Measurements from ENCODE around the gene WAC. TPM values are rescaled to one million over a fixed set of nuclear protein-coding genes. Genes with fewer than 3 reads are reported as not detected.
"Not testable (repeated sequence)": the region's sequence is repeated elsewhere in the genome, so short reads cannot be mapped to it uniquely, and the experiment has no call there.

The WAC gene
- 100 to 1,000 TPM; 225 to 245 (median 226) TPM for total RNA-seq
- total RNA-seq (2013), result 186 TPM

- H3K9me3 ChIP-seq (ENCODE audit: control insufficient read depth, insufficient read depth, low read length), result no peaks in the 10 kb centered on the region
- H3K27ac Mint-ChIP-seq, result peak within 1 kb of the TSS; percentile 100
- no peaks in the 10 kb centered on the region for H3K27me3 ChIP-seq (ENCODE audit: control insufficient read depth, insufficient read depth, low read length)
- H3K4me3 ChIP-seq (ENCODE audit: low read length), result peak within 1 kb of the TSS; percentile 83
- TF ChIP-seq CTCF (IDR thresholded peaks at IDR 0.05), result no peak
- whole genome bisulfite sequencing (ENCODE audit: insufficient coverage), result under 1% methylated on average over 102 of the region's 102 CpGs
- peak within 1 kb of the TSS; percentile 97 for H3K27ac ChIP-seq (ENCODE audit: low read length)
- peak within 1 kb of the TSS; percentile 100 for H3K4me3 Mint-ChIP-seq
- peaks cover 59 to 81% of the 10 kb centered on the region in 2 donors for H3K4me1 Mint-ChIP-seq
- ATAC-seq, result peak; percentile 77 to 92 (median 81)
- peak; percentile 97 to 98 for DNase-seq
- H3K4me1 ChIP-seq (ENCODE audit: control insufficient read depth, insufficient read depth, low read length), result peaks cover 18% of the 10 kb centered on the region
- no peaks in the 10 kb centered on the region for H3K27me3 Mint-ChIP-seq (ENCODE audit: low read depth in 2 of 2)
- intact Hi-C loops (cut with micrococcal nuclease), result loop anchor here (1.0 to 10.0 kb wide), 6 partner anchors 198 to 1995 kb away; partner anchors contain the start of genes ABI1, ACBD5, MASTL and MPP7
- no peaks in the 10 kb centered on the region for H3K9me3 Mint-ChIP-seq
- H3K36me3 ChIP-seq (ENCODE audit: control insufficient read depth, insufficient read depth, low read length), result peaks cover 29% of the 10 kb centered on the region
- H3K36me3 Mint-ChIP-seq, result peaks cover 11% of the 10 kb centered on the region
These were observed at the start of gene WAC for GRCh38 chr10:28532337-28533185. WAC (plus strand) TSS chr10:28533118; CDS start chr10:28533580, 462 bp downstream.

- no peak overlapping the region for H3K27ac Mint-ChIP-seq
- DNase-seq, result no peak
- WGBS (ENCODE audit: insufficient coverage), result 92% methylated on average over 6 of the region's 6 CpGs
These were observed 43.7 kb upstream of the WAC start for GRCh38 chr10:28489206-28489605.

DNA sequence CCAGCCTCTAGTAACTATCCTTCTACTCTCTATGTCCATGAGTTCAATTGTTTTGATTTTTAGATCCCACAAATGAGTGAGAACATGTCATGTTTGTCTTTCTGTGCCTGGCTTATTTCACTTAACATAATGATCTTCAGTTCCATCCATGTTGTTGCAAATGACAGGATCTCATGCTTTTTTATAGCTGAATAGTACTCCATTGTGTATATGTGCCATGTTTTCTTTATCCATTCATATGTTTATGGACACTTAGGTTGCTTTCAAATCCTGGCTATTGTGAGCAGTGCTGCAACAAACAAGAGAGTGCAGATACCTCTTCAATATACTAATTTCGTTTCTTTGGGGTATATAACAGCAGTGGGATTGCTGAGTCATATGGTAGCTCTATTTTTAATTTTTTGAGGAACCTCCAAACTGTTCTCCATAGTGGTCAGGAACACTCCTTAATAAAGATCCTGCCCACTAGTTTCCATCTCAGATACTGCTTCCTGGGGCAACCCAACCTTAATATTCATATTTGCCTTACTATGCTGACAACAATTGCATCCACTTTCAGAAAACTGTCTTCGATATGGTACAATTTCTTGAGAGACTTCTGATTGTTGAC is 42.6 kb upstream of the WAC start:
- DNase-seq; intact Hi-C loops (cut with micrococcal nuclease); H3K9me3 Mint-ChIP-seq; H3K4me3 ChIP-seq (ENCODE audit: low read length); H3K4me3 Mint-ChIP-seq; H3K4me1 ChIP-seq (ENCODE audit: control insufficient read depth, insufficient read depth, low read length); H3K27ac Mint-ChIP-seq; H3K36me3 Mint-ChIP-seq; H3K27me3 Mint-ChIP-seq (ENCODE audit: low read depth in 2 of 2); ATAC-seq; H3K36me3 ChIP-seq (ENCODE audit: control insufficient read depth, insufficient read depth, low read length); H3K9me3 ChIP-seq (ENCODE audit: control insufficient read depth, insufficient read depth, low read length); H3K27ac ChIP-seq (ENCODE audit: low read length); H3K27me3 ChIP-seq (ENCODE audit: control insufficient read depth, insufficient read depth, low read length): not testable (repeated sequence)
- 100% methylated on average over 1 of the region's 2 CpGs for WGBS (ENCODE audit: insufficient coverage)
- H3K4me1 Mint-ChIP-seq, result peaks cover 7 to 10% of the 10 kb centered on the region in 2 donors

More at GRCh38 chr10:28489206-28489605, 43.7 kb upstream of the WAC start:
- H3K27ac ChIP-seq (ENCODE audit: low read length), result no peak overlapping the region
- H3K36me3 ChIP-seq (ENCODE audit: control insufficient read depth, insufficient read depth, low read length), result no peaks in the 10 kb centered on the region
- H3K9me3 ChIP-seq (ENCODE audit: control insufficient read depth, insufficient read depth, low read length), result no peaks in the 10 kb centered on the region
- H3K4me1 ChIP-seq (ENCODE audit: control insufficient read depth, insufficient read depth, low read length), result no peaks in the 10 kb centered on the region
- H3K9me3 Mint-ChIP-seq, result no peaks in the 10 kb centered on the region
- H3K36me3 Mint-ChIP-seq, result no peaks in the 10 kb centered on the region
- ATAC-seq, result no peak
- H3K4me1 Mint-ChIP-seq, result peaks cover 7 to 10% of the 10 kb centered on the region in 2 donors
- no peak for TF ChIP-seq CTCF (IDR thresholded peaks at IDR 0.05)
- H3K4me3 Mint-ChIP-seq, result no peak overlapping the region
- intact Hi-C loops (cut with micrococcal nuclease), result no loop called here
- no peaks in the 10 kb centered on the region for H3K27me3 ChIP-seq (ENCODE audit: control insufficient read depth, insufficient read depth, low read length)
- H3K27me3 Mint-ChIP-seq (ENCODE audit: low read depth in 2 of 2), result peaks cover 0 to 7% of the 10 kb centered on the region in 2 donors
- no peak overlapping the region for H3K4me3 ChIP-seq (ENCODE audit: low read length)

All from natural killer cell (primary cell).